ENCODE results near the gene PAXX.

DNA sequence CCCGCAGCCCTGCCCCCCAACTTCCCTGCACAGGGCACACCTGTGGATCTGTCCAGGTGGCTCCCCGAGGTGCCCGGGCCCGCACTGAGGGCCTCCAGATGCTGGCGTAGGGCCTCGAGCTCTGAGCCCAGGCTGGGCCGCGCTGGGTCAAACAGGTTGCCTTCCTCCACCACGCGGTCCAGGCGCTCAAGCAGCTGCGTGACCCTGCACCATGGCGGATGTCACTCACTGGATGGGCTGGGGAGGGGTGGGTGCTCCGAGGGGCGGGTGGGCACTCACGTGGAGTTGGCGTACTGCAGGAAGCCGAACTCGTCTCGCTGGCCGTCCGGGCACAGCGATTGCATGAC is 30.4 kb downstream of the PAXX start:
- TF ChIP-seq, protein P1, sequence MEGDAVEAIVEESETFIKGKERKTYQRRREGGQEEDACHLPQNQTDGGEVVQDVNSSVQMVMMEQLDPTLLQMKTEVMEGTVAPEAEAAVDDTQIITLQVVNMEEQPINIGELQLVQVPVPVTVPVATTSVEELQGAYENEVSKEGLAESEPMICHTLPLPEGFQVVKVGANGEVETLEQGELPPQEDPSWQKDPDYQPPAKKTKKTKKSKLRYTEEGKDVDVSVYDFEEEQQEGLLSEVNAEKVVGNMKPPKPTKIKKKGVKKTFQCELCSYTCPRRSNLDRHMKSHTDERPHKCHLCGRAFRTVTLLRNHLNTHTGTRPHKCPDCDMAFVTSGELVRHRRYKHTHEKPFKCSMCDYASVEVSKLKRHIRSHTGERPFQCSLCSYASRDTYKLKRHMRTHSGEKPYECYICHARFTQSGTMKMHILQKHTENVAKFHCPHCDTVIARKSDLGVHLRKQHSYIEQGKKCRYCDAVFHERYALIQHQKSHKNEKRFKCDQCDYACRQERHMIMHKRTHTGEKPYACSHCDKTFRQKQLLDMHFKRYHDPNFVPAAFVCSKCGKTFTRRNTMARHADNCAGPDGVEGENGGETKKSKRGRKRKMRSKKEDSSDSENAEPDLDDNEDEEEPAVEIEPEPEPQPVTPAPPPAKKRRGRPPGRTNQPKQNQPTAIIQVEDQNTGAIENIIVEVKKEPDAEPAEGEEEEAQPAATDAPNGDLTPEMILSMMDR (IDR thresholded peaks at IDR 0.05; ENCODE audit: poor library complexity, severe bottlenecking) = no peak
- TF ChIP-seq TAF1 (IDR thresholded peaks at IDR 0.05; ENCODE audit: low read depth) (no peak), EP300 (conservative IDR thresholded peaks at IDR 0.05; ENCODE audit: poor library complexity, severe bottlenecking) (no peak), SMC3 (conservative IDR thresholded peaks at IDR 0.05; ENCODE audit: poor library complexity) (no peak), POLR2AphosphoS5 (IDR thresholded peaks at IDR 0.05) (no peak), EZH2 (IDR thresholded peaks at IDR 0.05; ENCODE audit: borderline replicate concordance, insufficient read depth, low read length, poor library complexity, severe bottlenecking) (no peak), MXI1 (conservative IDR thresholded peaks at IDR 0.05; ENCODE audit: poor library complexity, severe bottlenecking) (no peak), RAD21 (conservative IDR thresholded peaks at IDR 0.05) (no peak)
- TF ChIP-seq, protein P2, sequence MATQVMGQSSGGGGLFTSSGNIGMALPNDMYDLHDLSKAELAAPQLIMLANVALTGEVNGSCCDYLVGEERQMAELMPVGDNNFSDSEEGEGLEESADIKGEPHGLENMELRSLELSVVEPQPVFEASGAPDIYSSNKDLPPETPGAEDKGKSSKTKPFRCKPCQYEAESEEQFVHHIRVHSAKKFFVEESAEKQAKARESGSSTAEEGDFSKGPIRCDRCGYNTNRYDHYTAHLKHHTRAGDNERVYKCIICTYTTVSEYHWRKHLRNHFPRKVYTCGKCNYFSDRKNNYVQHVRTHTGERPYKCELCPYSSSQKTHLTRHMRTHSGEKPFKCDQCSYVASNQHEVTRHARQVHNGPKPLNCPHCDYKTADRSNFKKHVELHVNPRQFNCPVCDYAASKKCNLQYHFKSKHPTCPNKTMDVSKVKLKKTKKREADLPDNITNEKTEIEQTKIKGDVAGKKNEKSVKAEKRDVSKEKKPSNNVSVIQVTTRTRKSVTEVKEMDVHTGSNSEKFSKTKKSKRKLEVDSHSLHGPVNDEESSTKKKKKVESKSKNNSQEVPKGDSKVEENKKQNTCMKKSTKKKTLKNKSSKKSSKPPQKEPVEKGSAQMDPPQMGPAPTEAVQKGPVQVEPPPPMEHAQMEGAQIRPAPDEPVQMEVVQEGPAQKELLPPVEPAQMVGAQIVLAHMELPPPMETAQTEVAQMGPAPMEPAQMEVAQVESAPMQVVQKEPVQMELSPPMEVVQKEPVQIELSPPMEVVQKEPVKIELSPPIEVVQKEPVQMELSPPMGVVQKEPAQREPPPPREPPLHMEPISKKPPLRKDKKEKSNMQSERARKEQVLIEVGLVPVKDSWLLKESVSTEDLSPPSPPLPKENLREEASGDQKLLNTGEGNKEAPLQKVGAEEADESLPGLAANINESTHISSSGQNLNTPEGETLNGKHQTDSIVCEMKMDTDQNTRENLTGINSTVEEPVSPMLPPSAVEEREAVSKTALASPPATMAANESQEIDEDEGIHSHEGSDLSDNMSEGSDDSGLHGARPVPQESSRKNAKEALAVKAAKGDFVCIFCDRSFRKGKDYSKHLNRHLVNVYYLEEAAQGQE (IDR thresholded peaks at IDR 0.05; ENCODE audit: borderline replicate concordance) = no peak

All from neural cell (in vitro differentiated cells).